Adrenal gland (tissue), 5 donors: ENCODE measurements around the gene ELOVL6.

Source experiments
- CTCF ChIP-seq, 6 experiments: fragments of 450-650 bp in 4 of 6; fragments of 200-600 bp in 2 of 6; sonication (generic) in 1 of 6; IDR thresholded peaks; 1 replicate in 5 of 6; 2 replicates in 1 of 6; pipeline versions ENCODE4 v1.5.1 to v1.8.0; 2016 to 2021; ENCODE audit warnings: antibody characterized with exemption in 6 of 6, mild to moderate bottlenecking in 2 of 6, moderate library complexity in 1 of 6
- POLR2A ChIP-seq, 2 donors: fragments of 450-650 bp; IDR thresholded peaks; one replicate each; pipeline ENCODE4 v1.6.1; 2017; ENCODE audit warnings: antibody characterized with exemption in 2 of 2, mild to moderate bottlenecking in 2 of 2, moderate library complexity in 1 of 2
- donor health status: DM: no; HTN: no; CAD: no.

GRCh38 chr4:110042545-110043517 is 155.6 kb downstream of the ELOVL6 start:
- TF ChIP-seq CTCF (IDR thresholded peaks at IDR 0.05) (no peak), POLR2A (IDR thresholded peaks at IDR 0.05) (no peak)
